Upper lobe of left lung (tissue), 6 donors: ENCODE data around the gene SLC22A16. TPM values are rescaled to one million over a fixed set of nuclear protein-coding genes. Genes with fewer than 3 reads are reported as not detected.

Experiments used
- ATAC-seq, 2 donors: fragments of 200-7000 bp; cut with Tn5 transposase; one replicate each; pipeline ENCODE4 v1.9.1; 2022; ENCODE audit warnings: mild to moderate bottlenecking in 2 of 2, moderate library complexity in 2 of 2; ENCODE audit not compliant: low FRiP score in 2 of 2
- DNase-seq, 2 donors: peaks; one replicate each; pipeline ENCODE4 v3.0.0-alpha.2; 2019 to 2020
- H3K27ac ChIP-seq, 4 donors: fragments of 200-600 bp; sonication (generic); one replicate each; pipeline ENCODE4 v1.5.1; 2016 to 2019
- H3K27me3 ChIP-seq, 4 donors: fragments of 200-600 bp; sonication (generic); one replicate each; pipeline ENCODE4 v1.5.1; 2017 to 2019
- H3K36me3 ChIP-seq, 4 donors: fragments of 200-600 bp; sonication (generic); one replicate each; pipeline ENCODE4 v1.5.1; 2016 to 2019
- H3K4me1 ChIP-seq, 4 donors: fragments of 200-600 bp; sonication (generic); one replicate each; pipeline ENCODE4 v1.5.1; 2018 to 2019
- H3K4me3 ChIP-seq, 4 donors: fragments of 200-600 bp; sonication (generic); one replicate each; pipeline ENCODE4 v1.5.1; 2017 to 2019; ENCODE audit warnings: mild to moderate bottlenecking in 2 of 4, moderate library complexity in 1 of 4
- H3K9me3 ChIP-seq, 4 donors: fragments of 200-600 bp; sonication (generic); one replicate each; pipeline ENCODE4 v1.5.1; 2018 to 2019
- EP300 ChIP-seq, 4 donors: sonication (generic); formaldehyde crosslinking; IDR thresholded peaks; one replicate each; pipeline ENCODE4 v1.5.1; 2017; ENCODE audit warnings: antibody characterized with exemption in 4 of 4, control low read depth in 2 of 4
- POLR2A ChIP-seq, 4 donors: fragments of 450-650 bp; IDR thresholded peaks; one replicate each; pipeline ENCODE4 v1.5.1; 2016 to 2017; ENCODE audit warnings: antibody characterized with exemption in 4 of 4, mild to moderate bottlenecking in 2 of 4
- POLR2AphosphoS5 ChIP-seq, 2 donors: sonication (generic); formaldehyde crosslinking; IDR thresholded peaks; one replicate each; pipeline ENCODE4 v1.5.1; 2017; ENCODE audit warnings: antibody characterized with exemption in 2 of 2
- WGBS, 2 donors: methylation state at CpG; one replicate each; pipeline ENCODE4 v1.1.5; 2017 to 2018; 5-methylcytosine and 5-hydroxymethylcytosine counted together
- total RNA-seq, 6 donors: library from RNA; depleted of rRNA in 4 of 6; stranded (reverse); fragments of >200 nt in 4 of 6; gene quantifications; one replicate each; pipeline versions ENCODE4 v1.1.0 to v1.2.1, GENCODE V29; 2016 to 2021
- TF ChIP-seq, protein P1 (sequence below), 6 experiments: fragments of 450-650 bp in 4 of 6; fragments of 200-600 bp in 2 of 6; sonication (generic) in 2 of 6; IDR thresholded peaks; one replicate each; pipeline ENCODE4 v1.5.1; 2016 to 2019; ENCODE audit warnings: antibody characterized with exemption in 6 of 6
- donor health status: DM: no; HTN: no; CAD: no; lungs with moderate emphysema.
- donor health status: DM: no; HTN: yes; CAD: no; lungs with severe emphysema.

The SLC22A16 gene, protein sequence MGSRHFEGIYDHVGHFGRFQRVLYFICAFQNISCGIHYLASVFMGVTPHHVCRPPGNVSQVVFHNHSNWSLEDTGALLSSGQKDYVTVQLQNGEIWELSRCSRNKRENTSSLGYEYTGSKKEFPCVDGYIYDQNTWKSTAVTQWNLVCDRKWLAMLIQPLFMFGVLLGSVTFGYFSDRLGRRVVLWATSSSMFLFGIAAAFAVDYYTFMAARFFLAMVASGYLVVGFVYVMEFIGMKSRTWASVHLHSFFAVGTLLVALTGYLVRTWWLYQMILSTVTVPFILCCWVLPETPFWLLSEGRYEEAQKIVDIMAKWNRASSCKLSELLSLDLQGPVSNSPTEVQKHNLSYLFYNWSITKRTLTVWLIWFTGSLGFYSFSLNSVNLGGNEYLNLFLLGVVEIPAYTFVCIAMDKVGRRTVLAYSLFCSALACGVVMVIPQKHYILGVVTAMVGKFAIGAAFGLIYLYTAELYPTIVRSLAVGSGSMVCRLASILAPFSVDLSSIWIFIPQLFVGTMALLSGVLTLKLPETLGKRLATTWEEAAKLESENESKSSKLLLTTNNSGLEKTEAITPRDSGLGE
- total RNA-seq: 1 to 10 TPM in 1 of 6 donors, under 1 TPM in 3, not detected in 2; 0.20 to 1.7 (median 0.59) TPM

DNA sequence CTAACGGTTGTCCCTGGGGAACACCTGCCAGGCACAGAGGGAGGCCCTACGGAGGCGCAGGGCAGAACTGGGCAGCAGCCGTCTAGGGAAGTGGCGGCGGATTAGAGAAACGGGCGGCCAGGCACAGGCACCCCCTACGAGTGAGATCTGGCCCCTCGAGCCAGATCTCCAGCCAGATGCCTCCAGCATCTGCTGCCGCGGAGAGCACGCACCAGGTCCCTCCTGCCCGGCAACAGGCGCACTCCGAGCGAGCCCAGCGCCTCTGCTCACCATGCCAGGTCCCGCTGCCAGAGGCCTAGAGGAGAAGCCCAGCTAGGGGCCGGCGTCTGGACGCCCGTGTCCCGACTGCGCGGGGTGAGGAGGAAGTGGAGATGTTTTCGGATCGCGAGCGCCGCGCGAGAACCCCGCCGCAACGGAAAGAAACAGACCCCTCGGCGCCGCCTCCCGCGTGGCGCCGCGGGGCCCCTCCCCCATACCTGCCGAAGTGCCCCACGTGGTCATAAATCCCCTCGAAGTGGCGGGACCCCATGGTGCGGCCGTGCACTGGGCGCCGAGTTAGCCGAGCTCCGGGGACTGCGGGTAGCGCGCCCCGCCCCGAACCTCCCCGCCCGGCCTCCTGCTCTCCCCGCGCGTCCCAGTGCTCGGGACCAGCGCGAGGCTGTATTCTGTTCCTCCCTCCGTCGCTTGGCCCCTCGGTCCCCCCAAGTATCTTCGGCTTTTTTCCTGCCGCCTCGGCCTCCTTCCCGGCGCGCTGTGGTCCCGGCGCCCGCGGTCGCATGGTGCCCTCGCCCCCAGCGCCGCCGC lies at the start of gene SLC22A16:
Gene SLC22A16, minus strand, starts transcription at position 568 of the 804 bp plus-strand sequence. Its CDS starts 39 bp downstream, at position 529.
- Histone ChIP-seq H3K27me3 (no peaks in the 10 kb centered on the region), H3K9me3 (no peaks in the 10 kb centered on the region), H3K4me1 (peaks cover 0 to 12% (median 0%) of the 10 kb centered on the region in 4 donors), H3K27ac (peak within 1 kb of the TSS in 2 of 4 donors; percentile 45 to 57), H3K4me3 (peak within 1 kb of the TSS in 3 of 4 donors; percentile 35 to 46 (median 42)), H3K36me3 (no peaks in the 10 kb centered on the region)
- WGBS, 2 donors: 7 to 11% methylated on average over 14 to 35 of the region's 85 CpGs
- DNase-seq (peak; percentile 38 to 78), ATAC-seq (peak; percentile 44 to 53)
- TF ChIP-seq POLR2AphosphoS5 (IDR thresholded peaks at IDR 0.05) (no peak), EP300 (IDR thresholded peaks at IDR 0.05) (no peak), POLR2A (IDR thresholded peaks at IDR 0.05) (no peak)
- TF ChIP-seq, protein P1, sequence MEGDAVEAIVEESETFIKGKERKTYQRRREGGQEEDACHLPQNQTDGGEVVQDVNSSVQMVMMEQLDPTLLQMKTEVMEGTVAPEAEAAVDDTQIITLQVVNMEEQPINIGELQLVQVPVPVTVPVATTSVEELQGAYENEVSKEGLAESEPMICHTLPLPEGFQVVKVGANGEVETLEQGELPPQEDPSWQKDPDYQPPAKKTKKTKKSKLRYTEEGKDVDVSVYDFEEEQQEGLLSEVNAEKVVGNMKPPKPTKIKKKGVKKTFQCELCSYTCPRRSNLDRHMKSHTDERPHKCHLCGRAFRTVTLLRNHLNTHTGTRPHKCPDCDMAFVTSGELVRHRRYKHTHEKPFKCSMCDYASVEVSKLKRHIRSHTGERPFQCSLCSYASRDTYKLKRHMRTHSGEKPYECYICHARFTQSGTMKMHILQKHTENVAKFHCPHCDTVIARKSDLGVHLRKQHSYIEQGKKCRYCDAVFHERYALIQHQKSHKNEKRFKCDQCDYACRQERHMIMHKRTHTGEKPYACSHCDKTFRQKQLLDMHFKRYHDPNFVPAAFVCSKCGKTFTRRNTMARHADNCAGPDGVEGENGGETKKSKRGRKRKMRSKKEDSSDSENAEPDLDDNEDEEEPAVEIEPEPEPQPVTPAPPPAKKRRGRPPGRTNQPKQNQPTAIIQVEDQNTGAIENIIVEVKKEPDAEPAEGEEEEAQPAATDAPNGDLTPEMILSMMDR (IDR thresholded peaks at IDR 0.05): no peak

DNA sequence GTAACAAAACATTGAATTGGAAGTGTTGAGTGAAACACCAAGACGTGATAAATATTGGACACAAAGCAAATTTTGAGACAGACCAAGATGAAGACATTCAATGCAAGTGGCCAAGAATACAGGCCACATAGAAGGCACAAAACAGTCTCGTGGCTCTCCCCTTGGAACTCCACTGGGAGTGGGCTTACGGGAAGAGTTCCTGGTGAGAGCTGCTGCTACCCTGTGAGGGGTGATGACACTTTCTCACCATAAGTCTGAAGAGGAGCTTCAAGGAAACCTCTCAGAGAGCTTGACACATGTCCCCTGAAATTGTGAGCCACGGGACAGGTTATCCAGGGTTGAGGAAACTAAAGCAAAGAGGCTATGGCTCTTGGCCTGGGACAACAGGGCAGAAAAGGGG lies 48.6 kb upstream of the SLC22A16 start:
- Histone ChIP-seq H3K4me1 (peaks cover 0 to 7% (median 2%) of the 10 kb centered on the region in 4 donors), H3K27me3 (no peaks in the 10 kb centered on the region), H3K36me3 (no peaks in the 10 kb centered on the region), H3K9me3 (no peaks in the 10 kb centered on the region), H3K27ac (no peak overlapping the region), H3K4me3 (no peak overlapping the region)
- ATAC-seq (no peak), DNase-seq (no peak)
- WGBS, 2 donors: 88 to 92% methylated on average over 4 of the region's 4 CpGs
- no peak for TF ChIP-seq EP300 (IDR thresholded peaks at IDR 0.05)
- no peak for TF ChIP-seq POLR2A (IDR thresholded peaks at IDR 0.05)
- TF ChIP-seq, protein P1 (IDR thresholded peaks at IDR 0.05): no peak
- no peak for TF ChIP-seq POLR2AphosphoS5 (IDR thresholded peaks at IDR 0.05)

DNA sequence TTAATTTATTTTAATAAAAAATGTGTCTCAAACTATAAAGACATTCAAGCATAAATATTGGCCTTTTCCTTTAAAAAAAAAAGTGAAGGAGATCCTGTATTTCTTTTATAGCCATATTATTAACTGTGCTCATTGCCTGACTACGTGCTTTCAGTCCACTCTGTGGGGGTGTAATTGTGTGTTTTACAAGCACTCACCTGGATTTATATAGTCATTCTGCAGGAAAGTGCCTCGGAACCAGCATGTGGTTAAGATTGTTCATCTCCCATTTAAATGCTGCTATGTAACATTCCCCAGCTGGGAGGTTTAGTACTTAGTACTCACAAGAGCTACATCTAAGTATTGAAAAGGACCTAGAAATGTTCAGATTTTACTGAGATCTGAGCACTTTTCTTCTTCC lies 47.9 kb upstream of the SLC22A16 start:
- H3K36me3 ChIP-seq: no peaks in the 10 kb centered on the region
- H3K27ac ChIP-seq: no peak overlapping the region
- 49 to 72% methylated on average over 2 of the region's 2 CpGs for WGBS, 2 donors
- no peak overlapping the region for H3K4me3 ChIP-seq
- TF ChIP-seq EP300 (IDR thresholded peaks at IDR 0.05): no peak
- TF ChIP-seq, protein P1 (IDR thresholded peaks at IDR 0.05): no peak
- TF ChIP-seq POLR2AphosphoS5 (IDR thresholded peaks at IDR 0.05): no peak
- no peak for TF ChIP-seq POLR2A (IDR thresholded peaks at IDR 0.05)
- H3K9me3 ChIP-seq: no peaks in the 10 kb centered on the region
- H3K27me3 ChIP-seq: no peaks in the 10 kb centered on the region
- peaks cover 0 to 7% (median 2%) of the 10 kb centered on the region in 4 donors for H3K4me1 ChIP-seq
- DNase-seq (no peak), ATAC-seq (no peak)

DNA sequence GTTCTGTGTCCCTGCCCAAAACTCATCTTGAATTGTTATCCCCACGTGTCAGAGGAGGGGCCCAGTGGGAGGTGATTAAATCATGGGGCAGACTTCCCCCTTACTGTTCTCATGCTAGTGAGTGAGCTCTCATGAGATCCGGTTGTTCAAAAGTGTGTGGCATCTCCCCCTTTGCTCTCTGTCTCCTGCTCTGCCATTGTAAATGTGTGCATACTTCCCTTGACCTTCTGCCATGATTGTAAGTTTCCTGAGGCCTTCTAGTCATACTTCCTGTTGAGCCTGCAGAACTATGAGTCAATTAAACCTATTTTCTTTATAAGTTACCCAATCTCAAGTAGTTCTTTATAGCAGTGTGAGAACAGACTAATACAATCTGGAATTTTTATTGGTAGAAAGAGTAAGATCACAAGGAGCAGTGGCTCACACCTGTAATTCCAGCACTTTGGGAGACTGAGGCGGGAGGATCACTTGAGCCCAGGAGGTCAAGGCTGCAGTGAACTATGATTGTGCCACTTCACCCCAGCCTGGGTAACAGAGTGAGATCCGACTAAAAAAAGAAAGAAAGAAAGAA lies 47.1 kb upstream of the SLC22A16 start:
- DNase-seq (no peak), ATAC-seq (no peak)
- H3K4me3 ChIP-seq: no peak overlapping the region
- H3K36me3 ChIP-seq: no peaks in the 10 kb centered on the region
- no peaks in the 10 kb centered on the region for H3K27me3 ChIP-seq
- H3K27ac ChIP-seq: no peak overlapping the region
- TF ChIP-seq POLR2A (IDR thresholded peaks at IDR 0.05) (no peak), POLR2AphosphoS5 (IDR thresholded peaks at IDR 0.05) (no peak), EP300 (IDR thresholded peaks at IDR 0.05) (no peak)
- TF ChIP-seq, protein P1 (IDR thresholded peaks at IDR 0.05): no peak
- WGBS, 2 donors: 73 to 78% methylated on average over 4 of the region's 4 CpGs
- H3K4me1 ChIP-seq: peaks cover 0 to 5% (median 0%) of the 10 kb centered on the region in 4 donors
- H3K9me3 ChIP-seq: no peaks in the 10 kb centered on the region
